ENCODE measurements around the gene ACSBG1. TPM values are rescaled to one million over a fixed set of nuclear protein-coding genes. Genes with fewer than 3 reads are reported as not detected.

Gene ACSBG1
- total and polyA plus RNA-seq, 10 of the 15 experiments (the other 5 are each of a cell fraction or from before 2014, with no cell fraction given) = 0.11 to 0.75 (median 0.42) TPM

- TF ChIP-seq ASH2L (IDR thresholded peaks at IDR 0.05; ENCODE audit: borderline replicate concordance, low read depth) = 0 out of 2 replicates have a peak, but pooled peaks have one; percentile 45
- no peak; the same call in 1 of the 2 replicates for TF ChIP-seq EED (IDR thresholded peaks at IDR 0.05; ENCODE audit: low read depth)
- TF ChIP-seq RBBP5 (conservative IDR thresholded peaks at IDR 0.05) = no peak
- no peak for TF ChIP-seq MEF2A (IDR thresholded peaks at IDR 0.05; ENCODE audit: insufficient read depth, low read depth, low read length)
- no peak for TF ChIP-seq PRDM15 (CRISPR knock-in tag; IDR thresholded peaks at IDR 0.05)
- no peak for TF ChIP-seq NFXL1 (IDR thresholded peaks at IDR 0.05; ENCODE audit: borderline replicate concordance)
- TF ChIP-seq RAD51 (IDR thresholded peaks at IDR 0.05) = no peak
- TF ChIP-seq FOXM1 (IDR thresholded peaks at IDR 0.05; ENCODE audit: low read depth, low read length) = no peak
- TF ChIP-seq EGR1 (IDR thresholded peaks at IDR 0.05; ENCODE audit: borderline replicate concordance in 1 of 2, low read depth in 2 of 2, low read length in 2 of 2) = peak in 1 of 2 experiments; percentile 38; a peak in 1 of 3 replicates
- peak; percentile 95 for TF ChIP-seq NKRF (conservative IDR thresholded peaks at IDR 0.05)
- peak; percentile 95 for TF ChIP-seq SMAD1 (IDR thresholded peaks at IDR 0.05; ENCODE audit: low read depth, partially characterized antibody)
- peak; percentile 30; the same call in 1 of the 2 replicates for TF ChIP-seq RB1 (IDR thresholded peaks at IDR 0.05; ENCODE audit: borderline replicate concordance)
- peak; percentile 84 for TF ChIP-seq MXI1 (IDR thresholded peaks at IDR 0.05; ENCODE audit: low read depth, low read length)
- TF ChIP-seq BCL11A (IDR thresholded peaks at IDR 0.05; ENCODE audit: low read depth, low read length) = no peak
- no peak for TF ChIP-seq CTCF (IDR thresholded peaks at IDR 0.05 in 2 of 3, conservative IDR thresholded peaks at IDR 0.05 in 1 of 3; ENCODE audit: control insufficient read depth in 2 of 3, extremely low read depth in 1 of 3, insufficient read depth in 1 of 3, low read depth in 3 of 3, low read length in 3 of 3)
- no peak for TF ChIP-seq MTA2 (IDR thresholded peaks at IDR 0.05; ENCODE audit: low read depth)
- TF ChIP-seq GATAD2B (conservative IDR thresholded peaks at IDR 0.05; ENCODE audit: low read depth) = peak; percentile 94
- TF ChIP-seq BHLHE40 (IDR thresholded peaks at IDR 0.05; ENCODE audit: borderline replicate concordance in 1 of 2, low read depth in 2 of 2, low read length in 1 of 2) = peak; percentile 69 to 94
- TF ChIP-seq IKZF1 (conservative IDR thresholded peaks at IDR 0.05) = peak; percentile 85
- peak; percentile 99 for TF ChIP-seq LARP7 (IDR thresholded peaks at IDR 0.05)
- TF ChIP-seq ETV6 (conservative IDR thresholded peaks at IDR 0.05 in 1 of 2, IDR thresholded peaks at IDR 0.05 in 1 of 2; ENCODE audit: borderline replicate concordance in 1 of 2, low read depth in 1 of 2) = peak in 1 of 2 experiments; percentile 81; a peak in 2 of 4 replicates
- no peak for TF ChIP-seq MEF2B (IDR thresholded peaks at IDR 0.05; ENCODE audit: partially characterized antibody, poor library complexity, severe bottlenecking)
These were observed 85.1 kb downstream of the ACSBG1 start, which contains the start of gene IDH3A (continued) for GRCh38 chr15:78149068-78149804.

Measured in GM12878 (cell line).